HEK293 (cell line): Measurements from ENCODE around the gene SCFD1.

ENCODE experiments used
- CTCF ChIA-PET: fragments of 350-600 bp; formaldehyde crosslinking; extraction: SDS; loops from one replicate; lab custom pipeline; 2021; ENCODE audit warnings: antibody characterized with exemption; lab: Yijun Ruan, JAX
- POLR2A ChIA-PET: fragments of 300-600 bp; formaldehyde crosslinking; extraction: SDS; loops from one replicate; lab custom pipeline; 2020; ENCODE audit warnings: antibody characterized with exemption, inconsistent platforms; lab: Yijun Ruan, JAX
- H3K27ac ChIP-seq: fragments of 200-500 bp; sonication (Bioruptor generic); 2 replicates; pipeline ENCODE4 v1.5.1; 2014; ENCODE audit warnings: low read depth, low read length, control low read depth, inconsistent platforms; ENCODE audit errors: extremely low read depth
- H3K36me3 ChIP-seq, 2 experiments: fragments of 200-500 bp in 1 of 2; sonication (Bioruptor generic) in 1 of 2; 1 replicate in 1 of 2; 2 replicates in 1 of 2; pipeline ENCODE4 v1.5.1; 2014 to 2017; ENCODE audit warnings: inconsistent platforms in 2 of 2, low read length in 2 of 2; ENCODE audit not compliant: control insufficient read depth in 2 of 2, insufficient read depth in 1 of 2
- H3K4me1 ChIP-seq: fragments of 200-500 bp; sonication (Bioruptor generic); 2 replicates; pipeline ENCODE4 v1.5.1; 2014; ENCODE audit warnings: mild to moderate bottlenecking, low read length, inconsistent platforms; ENCODE audit not compliant: control insufficient read depth, insufficient read depth
- H3K4me3 ChIP-seq: 2 replicates; pipeline ENCODE4 v1.5.1; 2011; ENCODE audit warnings: low read depth, mild to moderate bottlenecking, control low read depth, low read length, moderate library complexity
- H3K9me3 ChIP-seq: fragments of 200-500 bp; sonication (Bioruptor generic); 2 replicates; pipeline ENCODE4 v1.5.1; 2014; ENCODE audit warnings: low read depth, low read length, inconsistent platforms; ENCODE audit not compliant: control insufficient read depth, insufficient read depth
- FEZF1 ChIP-seq: fragments of 450-650 bp; formaldehyde crosslinking; IDR thresholded peaks from 2 replicates; pipeline ENCODE4 v1.5.1; 2016; ENCODE audit warnings: missing biosample characterization, missing genetic modification characterization
- KLF1 ChIP-seq: fragments of 450-650 bp; formaldehyde crosslinking; IDR thresholded peaks from 2 replicates; pipeline ENCODE4 v1.5.1; 2016; ENCODE audit warnings: missing biosample characterization, missing genetic modification characterization
- MEIS1 ChIP-seq: sonication (generic); formaldehyde crosslinking; IDR thresholded peaks from 2 replicates; pipeline ENCODE4 v1.8.1; 2022; ENCODE audit warnings: missing genetic modification reagents, mild to moderate bottlenecking, borderline replicate concordance
- PBX3 ChIP-seq: sonication (generic); formaldehyde crosslinking; IDR thresholded peaks from 2 replicates; pipeline ENCODE4 v1.8.1; 2022; ENCODE audit warnings: mild to moderate bottlenecking, moderate library complexity, missing genetic modification reagents
- PRDM4 ChIP-seq: fragments of 450-650 bp; formaldehyde crosslinking; IDR thresholded peaks from 2 replicates; pipeline ENCODE4 v1.5.1; 2017; ENCODE audit warnings: missing biosample characterization, missing genetic modification characterization
- ZFP3 ChIP-seq: fragments of 450-650 bp; formaldehyde crosslinking; IDR thresholded peaks from 2 replicates; pipeline ENCODE4 v1.5.1; 2016; ENCODE audit warnings: low read depth, missing biosample characterization, missing genetic modification characterization
- ZNF175 ChIP-seq: fragments of 450-650 bp; formaldehyde crosslinking; IDR thresholded peaks from 2 replicates; pipeline ENCODE4 v1.5.1; 2016; ENCODE audit warnings: missing biosample characterization, missing genetic modification characterization
- ZNF24 ChIP-seq: fragments of 450-650 bp; formaldehyde crosslinking; IDR thresholded peaks from 2 replicates; pipeline ENCODE4 v1.5.1; 2016; ENCODE audit warnings: missing biosample characterization, missing genetic modification characterization
- ZNF274 ChIP-seq, 2 experiments: fragments of 200-500 bp in 1 of 2; fragments of 450-650 bp in 1 of 2; sonication (Bioruptor generic) in 1 of 2; formaldehyde crosslinking in 1 of 2; IDR thresholded peaks; 2 replicates each; pipeline versions ENCODE4 v1.5.1 to v1.6.1; 2014 to 2016; ENCODE audit warnings: borderline replicate concordance in 1 of 2, inconsistent platforms in 1 of 2, low read length in 1 of 2, missing biosample characterization in 1 of 2, missing genetic modification characterization in 1 of 2
- ZNF280D ChIP-seq: fragments of 450-650 bp; formaldehyde crosslinking; IDR thresholded peaks from 2 replicates; pipeline ENCODE4 v1.5.1; 2016; ENCODE audit warnings: missing biosample characterization, missing genetic modification characterization
- ZNF48 ChIP-seq: fragments of 450-650 bp; formaldehyde crosslinking; IDR thresholded peaks from 2 replicates; pipeline ENCODE4 v1.5.1; 2016; ENCODE audit warnings: missing biosample characterization, missing genetic modification characterization
- ZNF510 ChIP-seq: fragments of 450-650 bp; formaldehyde crosslinking; IDR thresholded peaks from 2 replicates; pipeline ENCODE4 v1.5.1; 2018; ENCODE audit warnings: mild to moderate bottlenecking, missing genetic modification characterization, missing biosample characterization; ENCODE audit not compliant: insufficient replicate concordance
- ZNF530 ChIP-seq: fragments of 450-650 bp; formaldehyde crosslinking; IDR thresholded peaks from 2 replicates; pipeline ENCODE4 v1.5.1; 2016; ENCODE audit warnings: low read depth, missing biosample characterization, missing genetic modification characterization
- ZNF777 ChIP-seq: fragments of 450-650 bp; formaldehyde crosslinking; IDR thresholded peaks from 2 replicates; pipeline ENCODE4 v1.5.1; 2017; ENCODE audit warnings: missing biosample characterization, missing genetic modification characterization, borderline replicate concordance

SCFD1 gene

GRCh38 chr14:30737916-30738315, 115.8 kb downstream of the SCFD1 start:
- TF ChIP-seq MEIS1 (CRISPR knock-in tag) (no peak), ZNF24 (tag by site-specific recombination) (no peak), FEZF1 (tag by site-specific recombination) (no peak), ZFP3 (no peak), ZNF48 (tag by site-specific recombination) (no peak), PBX3 (no peak), ZNF777 (no peak), ZNF530 (tag by site-specific recombination) (no peak), PRDM4 (tag by site-specific recombination) (no peak)
- TF ChIP-seq, all 188 proteins: peak for 0
- Histone ChIP-seq H3K9me3 (no peaks in the 10 kb centered on the region), H3K4me3 (no peak overlapping the region), H3K4me1 (no peaks in the 10 kb centered on the region), H3K36me3 (peaks cover 15 to 29% of the 10 kb centered on the region in 2 experiments), H3K27ac (no peak overlapping the region)
- ChIA-PET POLR2A (no interaction called here), CTCF (interaction anchor here (0.6 kb wide), 1 partner anchor 22 kb away, joined by 3 read pairs; no protein-coding TSS in a partner anchor)

GRCh38 chr14:30738978-30739377, 116.9 kb downstream of the SCFD1 start:
- POLR2A ChIA-PET = no interaction called here
- Histone ChIP-seq H3K4me1 (no peaks in the 10 kb centered on the region), H3K9me3 (no peaks in the 10 kb centered on the region), H3K27ac (no peak overlapping the region), H3K4me3 (no peak overlapping the region), H3K36me3 (peaks cover 15 to 24% of the 10 kb centered on the region in 2 experiments)
- CTCF ChIA-PET = no interaction called here
- TF ChIP-seq ZNF274 (IDR thresholded peaks at IDR 0.05; ENCODE audit: low read length) (no peak), ZNF274 (tag by site-specific recombination; IDR thresholded peaks at IDR 0.05; ENCODE audit: borderline replicate concordance) (no peak), ZFP3 (no peak), PRDM4 (tag by site-specific recombination) (no peak), ZNF777 (no peak), KLF1 (tag by site-specific recombination) (no peak), ZNF280D (tag by site-specific recombination) (no peak), ZNF175 (tag by site-specific recombination) (no peak), ZNF510 (tag by site-specific recombination) (no peak)
